ENCODE measurements around the gene DHRS4. TPM values are rescaled to one million over a fixed set of nuclear protein-coding genes. Genes with fewer than 3 reads are reported as not detected.

The DHRS4 gene
- total RNA-seq, 3 donors from 2014 or later: 35.0 to 41.7 (median 36.8) TPM

- no peak for DNase-seq
- no peak for TF ChIP-seq CTCF (IDR thresholded peaks at IDR 0.05)
- Histone ChIP-seq H3K9me3 (no peaks in the 10 kb centered on the region), H3K4me1 (ENCODE audit: low read depth) (no peaks in the 10 kb centered on the region), H3K4me3 (no peak overlapping the region), H3K36me3 (ENCODE audit: low read depth) (no peaks in the 10 kb centered on the region)
- no peak for ATAC-seq
- intact Hi-C loops (cut with DNase I, micrococcal nuclease): no loop called here
Observed at GRCh38 chr14:23935158-23935557, 18.4 kb upstream of the DHRS4 start.

GRCh38 chr14:23936084-23936829 lies 17.3 kb upstream of the DHRS4 start:
- DNase-seq (peak in 1 of 3 donors; percentile 69), ATAC-seq (peak; percentile 78)
- Histone ChIP-seq H3K9me3 (no peaks in the 10 kb centered on the region), H3K36me3 (ENCODE audit: low read depth) (no peaks in the 10 kb centered on the region), H3K4me1 (ENCODE audit: low read depth) (no peaks in the 10 kb centered on the region), H3K4me3 (no peak overlapping the region)
- no peak for TF ChIP-seq CTCF (IDR thresholded peaks at IDR 0.05)
- intact Hi-C loops (cut with DNase I, micrococcal nuclease): no loop called here

GRCh38 chr14:23937203-23937602 lies 16.4 kb upstream of the DHRS4 start:
- H3K9me3 ChIP-seq: no peaks in the 10 kb centered on the region
- no peak overlapping the region for H3K4me3 ChIP-seq
- no peaks in the 10 kb centered on the region for H3K4me1 ChIP-seq (ENCODE audit: low read depth)
- intact Hi-C loops (cut with DNase I, micrococcal nuclease): no loop called here
- no peak for TF ChIP-seq CTCF (IDR thresholded peaks at IDR 0.05)
- no peak for ATAC-seq
- DNase-seq: no peak
- no peaks in the 10 kb centered on the region for H3K36me3 ChIP-seq (ENCODE audit: low read depth)

- H3K36me3 ChIP-seq (ENCODE audit: low read depth): no peaks in the 10 kb centered on the region
- intact Hi-C loops (cut with DNase I, micrococcal nuclease): no loop called here
- H3K4me3 ChIP-seq: no peak overlapping the region
- no peak for DNase-seq
- ATAC-seq: no peak
- TF ChIP-seq CTCF (IDR thresholded peaks at IDR 0.05): no peak
- no peaks in the 10 kb centered on the region for H3K9me3 ChIP-seq
- no peaks in the 10 kb centered on the region for H3K4me1 ChIP-seq (ENCODE audit: low read depth)
Observed at GRCh38 chr14:23938823-23939222, 14.7 kb upstream of the DHRS4 start.

GRCh38 chr14:23939607-23940326 lies 13.8 kb upstream of the DHRS4 start:
- ATAC-seq: no peak
- intact Hi-C loops (cut with DNase I, micrococcal nuclease): no loop called here
- Histone ChIP-seq H3K9me3 (no peaks in the 10 kb centered on the region), H3K4me3 (no peak overlapping the region), H3K36me3 (ENCODE audit: low read depth) (no peaks in the 10 kb centered on the region), H3K4me1 (ENCODE audit: low read depth) (no peaks in the 10 kb centered on the region)
- DNase-seq: no peak
- TF ChIP-seq CTCF (IDR thresholded peaks at IDR 0.05): no peak

Measured in mucosa of descending colon (tissue), 3 donors.